WTC11 (cell line): Measurements from ENCODE around the gene SWT1. TPM values are rescaled to one million over a fixed set of nuclear protein-coding genes. Genes with fewer than 3 reads are reported as not detected.

Experiments used
- ATAC-seq: fragments of 200-7000 bp; cut with Tn5 transposase; 2 replicates; pipeline ENCODE4 v1.10.0; 2021; ENCODE audit warnings: mild to moderate bottlenecking, moderate library complexity
- CTCF ChIA-PET: fragments of 300-600 bp; sonication (Branson Sonifier 250); formaldehyde crosslinking; loops from one replicate; lab custom pipeline; 2021; ENCODE audit warnings: antibody characterized with exemption; lab: Charles Lee
- POLR2A ChIA-PET: fragments of 350-600 bp; sonication (Branson Sonifier 250); formaldehyde crosslinking; loops from one replicate; lab custom pipeline; 2021; ENCODE audit warnings: antibody characterized with exemption; lab: Charles Lee
- DNase-seq: peaks from one replicate; pipeline ENCODE4 v3.0.0; 2021; ENCODE audit warnings: low spot score
- H3K27ac Mint-ChIP-seq: 2 replicates; pipeline ENCODE4 v1.8.0; 2021; ENCODE audit warnings: mixed read lengths
- H3K27me3 Mint-ChIP-seq: 2 replicates; pipeline ENCODE4 v1.8.0; 2021; ENCODE audit warnings: low read depth, mild to moderate bottlenecking, moderate library complexity, mixed read lengths
- H3K36me3 Mint-ChIP-seq: 2 replicates; pipeline ENCODE4 v1.8.0; 2021; ENCODE audit warnings: mixed read lengths
- H3K4me1 Mint-ChIP-seq: 2 replicates; pipeline ENCODE4 v1.8.0; 2022; ENCODE audit warnings: mixed read lengths
- H3K4me3 Mint-ChIP-seq: 2 replicates; pipeline ENCODE4 v1.8.0; 2021; ENCODE audit warnings: mild to moderate bottlenecking, moderate library complexity, mixed read lengths
- H3K9me3 Mint-ChIP-seq: 2 replicates; pipeline ENCODE4 v1.8.0; 2021; ENCODE audit warnings: mixed read lengths
- GABPB1 ChIP-seq: sonication (generic); formaldehyde crosslinking; IDR thresholded peaks from 2 replicates; pipeline ENCODE4 v1.8.1; 2023; ENCODE audit warnings: mild to moderate bottlenecking, missing genetic modification reagents
- MXD4 ChIP-seq: fragments of 250-450 bp; sonication (Bioruptor Pico); IDR thresholded peaks from 2 replicates; pipeline ENCODE4 v1.8.0; 2021; ENCODE audit warnings: mild to moderate bottlenecking, moderate library complexity, borderline replicate concordance
- NFATC4 ChIP-seq: fragments of 250-450 bp; sonication (Bioruptor Pico); IDR thresholded peaks from 2 replicates; pipeline ENCODE4 v1.9.0; 2021; ENCODE audit warnings: mild to moderate bottlenecking
- NR1H2 ChIP-seq: sonication (generic); formaldehyde crosslinking; IDR thresholded peaks from 2 replicates; pipeline ENCODE4 v1.9.0; 2021; ENCODE audit warnings: mild to moderate bottlenecking, moderate library complexity, missing genetic modification reagents
- SMAD3 ChIP-seq: sonication (generic); formaldehyde crosslinking; IDR thresholded peaks from 2 replicates; pipeline ENCODE4 v1.8.0; 2022; ENCODE audit warnings: missing genetic modification reagents, mild to moderate bottlenecking, borderline replicate concordance
- SOX15 ChIP-seq: fragments of 250-450 bp; sonication (Bioruptor Pico); IDR thresholded peaks from 2 replicates; pipeline ENCODE4 v1.9.0; 2021; ENCODE audit warnings: mild to moderate bottlenecking
- TEAD1 ChIP-seq: sonication (generic); formaldehyde crosslinking; IDR thresholded peaks from 2 replicates; pipeline ENCODE4 v1.8.0; 2022; ENCODE audit warnings: mild to moderate bottlenecking, missing genetic modification reagents
- ZNF671 ChIP-seq: fragments of 250-450 bp; sonication (Bioruptor Pico); IDR thresholded peaks from 2 replicates; pipeline ENCODE4 v1.8.0; 2021; ENCODE audit warnings: mild to moderate bottlenecking
- total RNA-seq: library from RNA; stranded (reverse); gene quantifications from 3 replicates; pipeline ENCODE4 v1.2.3, GENCODE V29; 2021
- TF ChIP-seq, protein P1 (sequence below): fragments of 250-450 bp; sonication (Bioruptor Pico); IDR thresholded peaks from 2 replicates; pipeline ENCODE4 v1.9.0; 2021; ENCODE audit warnings: mild to moderate bottlenecking, borderline replicate concordance
- TF ChIP-seq, protein P2 (sequence below): sonication (generic); formaldehyde crosslinking; IDR thresholded peaks from 2 replicates; pipeline ENCODE4 v1.8.1; 2022; ENCODE audit warnings: low read depth, missing genetic modification reagents, borderline replicate concordance
- TF ChIP-seq, protein P3 (sequence below): sonication (generic); formaldehyde crosslinking; conservative IDR thresholded peaks from 2 replicates; pipeline ENCODE4 v1.8.1; 2023; ENCODE audit warnings: mild to moderate bottlenecking, low read depth, missing genetic modification reagents, moderate library complexity
- TF ChIP-seq, protein P4 (sequence below): fragments of 250-450 bp; sonication (Bioruptor Pico); IDR thresholded peaks from 2 replicates; pipeline ENCODE4 v1.9.0; 2021; ENCODE audit warnings: moderate library complexity, mild to moderate bottlenecking, inconsistent platforms, borderline replicate concordance
- TF ChIP-seq, protein P5 (sequence below): sonication (generic); formaldehyde crosslinking; IDR thresholded peaks from 2 replicates; pipeline ENCODE4 v1.8.0; 2023; ENCODE audit warnings: missing genetic modification reagents, mild to moderate bottlenecking, borderline replicate concordance

SWT1 gene
- total RNA-seq, 1 experiment from 2014 or later, result 5.8 TPM

DNA sequence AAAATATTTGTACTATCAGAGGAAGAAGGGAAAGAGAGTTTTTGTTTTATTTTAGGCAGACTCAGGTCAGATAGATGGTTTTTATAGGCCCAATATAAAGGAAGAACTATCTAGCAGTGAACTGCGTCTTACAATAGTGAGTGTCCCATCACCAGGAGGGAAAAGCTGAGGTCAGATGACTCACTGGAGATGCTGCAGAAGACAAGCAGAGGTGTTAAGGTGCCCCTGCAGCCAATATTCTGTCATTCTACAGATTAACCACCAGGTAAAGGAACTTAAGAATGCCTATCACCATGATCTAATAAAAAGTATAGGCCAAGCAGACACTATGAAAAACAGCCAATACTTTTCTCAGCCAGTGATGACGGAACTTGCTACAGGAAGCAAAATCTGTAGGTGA is 130.5 kb downstream of the SWT1 start:
- ATAC-seq, result peak; percentile 21; the same call in 1 of the 2 replicates
- POLR2A ChIA-PET, result no interaction called here

More for the DNA sequence above, 130.5 kb downstream of the SWT1 start:
- no peak overlapping the region for H3K4me3 Mint-ChIP-seq
- CTCF ChIA-PET, result interaction anchor here (1.1 kb wide), 1 partner anchor 49 kb away, joined by 3 read pairs; no protein-coding TSS in a partner anchor
- no peaks in the 10 kb centered on the region for H3K27me3 Mint-ChIP-seq
- TF ChIP-seq MXD4 (CRISPR knock-in tag) (no peak), ZNF671 (CRISPR knock-in tag) (no peak), NFATC4 (CRISPR knock-in tag) (no peak), GABPB1 (no peak), NR1H2 (no peak), TEAD1 (no peak), SOX15 (CRISPR knock-in tag) (no peak), SMAD3 (CRISPR knock-in tag) (no peak)
- TF ChIP-seq, protein P1, sequence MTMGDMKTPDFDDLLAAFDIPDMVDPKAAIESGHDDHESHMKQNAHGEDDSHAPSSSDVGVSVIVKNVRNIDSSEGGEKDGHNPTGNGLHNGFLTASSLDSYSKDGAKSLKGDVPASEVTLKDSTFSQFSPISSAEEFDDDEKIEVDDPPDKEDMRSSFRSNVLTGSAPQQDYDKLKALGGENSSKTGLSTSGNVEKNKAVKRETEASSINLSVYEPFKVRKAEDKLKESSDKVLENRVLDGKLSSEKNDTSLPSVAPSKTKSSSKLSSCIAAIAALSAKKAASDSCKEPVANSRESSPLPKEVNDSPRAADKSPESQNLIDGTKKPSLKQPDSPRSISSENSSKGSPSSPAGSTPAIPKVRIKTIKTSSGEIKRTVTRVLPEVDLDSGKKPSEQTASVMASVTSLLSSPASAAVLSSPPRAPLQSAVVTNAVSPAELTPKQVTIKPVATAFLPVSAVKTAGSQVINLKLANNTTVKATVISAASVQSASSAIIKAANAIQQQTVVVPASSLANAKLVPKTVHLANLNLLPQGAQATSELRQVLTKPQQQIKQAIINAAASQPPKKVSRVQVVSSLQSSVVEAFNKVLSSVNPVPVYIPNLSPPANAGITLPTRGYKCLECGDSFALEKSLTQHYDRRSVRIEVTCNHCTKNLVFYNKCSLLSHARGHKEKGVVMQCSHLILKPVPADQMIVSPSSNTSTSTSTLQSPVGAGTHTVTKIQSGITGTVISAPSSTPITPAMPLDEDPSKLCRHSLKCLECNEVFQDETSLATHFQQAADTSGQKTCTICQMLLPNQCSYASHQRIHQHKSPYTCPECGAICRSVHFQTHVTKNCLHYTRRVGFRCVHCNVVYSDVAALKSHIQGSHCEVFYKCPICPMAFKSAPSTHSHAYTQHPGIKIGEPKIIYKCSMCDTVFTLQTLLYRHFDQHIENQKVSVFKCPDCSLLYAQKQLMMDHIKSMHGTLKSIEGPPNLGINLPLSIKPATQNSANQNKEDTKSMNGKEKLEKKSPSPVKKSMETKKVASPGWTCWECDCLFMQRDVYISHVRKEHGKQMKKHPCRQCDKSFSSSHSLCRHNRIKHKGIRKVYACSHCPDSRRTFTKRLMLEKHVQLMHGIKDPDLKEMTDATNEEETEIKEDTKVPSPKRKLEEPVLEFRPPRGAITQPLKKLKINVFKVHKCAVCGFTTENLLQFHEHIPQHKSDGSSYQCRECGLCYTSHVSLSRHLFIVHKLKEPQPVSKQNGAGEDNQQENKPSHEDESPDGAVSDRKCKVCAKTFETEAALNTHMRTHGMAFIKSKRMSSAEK, result no peak
- TF ChIP-seq, protein P2, sequence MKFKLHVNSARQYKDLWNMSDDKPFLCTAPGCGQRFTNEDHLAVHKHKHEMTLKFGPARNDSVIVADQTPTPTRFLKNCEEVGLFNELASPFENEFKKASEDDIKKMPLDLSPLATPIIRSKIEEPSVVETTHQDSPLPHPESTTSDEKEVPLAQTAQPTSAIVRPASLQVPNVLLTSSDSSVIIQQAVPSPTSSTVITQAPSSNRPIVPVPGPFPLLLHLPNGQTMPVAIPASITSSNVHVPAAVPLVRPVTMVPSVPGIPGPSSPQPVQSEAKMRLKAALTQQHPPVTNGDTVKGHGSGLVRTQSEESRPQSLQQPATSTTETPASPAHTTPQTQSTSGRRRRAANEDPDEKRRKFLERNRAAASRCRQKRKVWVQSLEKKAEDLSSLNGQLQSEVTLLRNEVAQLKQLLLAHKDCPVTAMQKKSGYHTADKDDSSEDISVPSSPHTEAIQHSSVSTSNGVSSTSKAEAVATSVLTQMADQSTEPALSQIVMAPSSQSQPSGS (CRISPR knock-in tag), result no peak
- TF ChIP-seq, protein P3, sequence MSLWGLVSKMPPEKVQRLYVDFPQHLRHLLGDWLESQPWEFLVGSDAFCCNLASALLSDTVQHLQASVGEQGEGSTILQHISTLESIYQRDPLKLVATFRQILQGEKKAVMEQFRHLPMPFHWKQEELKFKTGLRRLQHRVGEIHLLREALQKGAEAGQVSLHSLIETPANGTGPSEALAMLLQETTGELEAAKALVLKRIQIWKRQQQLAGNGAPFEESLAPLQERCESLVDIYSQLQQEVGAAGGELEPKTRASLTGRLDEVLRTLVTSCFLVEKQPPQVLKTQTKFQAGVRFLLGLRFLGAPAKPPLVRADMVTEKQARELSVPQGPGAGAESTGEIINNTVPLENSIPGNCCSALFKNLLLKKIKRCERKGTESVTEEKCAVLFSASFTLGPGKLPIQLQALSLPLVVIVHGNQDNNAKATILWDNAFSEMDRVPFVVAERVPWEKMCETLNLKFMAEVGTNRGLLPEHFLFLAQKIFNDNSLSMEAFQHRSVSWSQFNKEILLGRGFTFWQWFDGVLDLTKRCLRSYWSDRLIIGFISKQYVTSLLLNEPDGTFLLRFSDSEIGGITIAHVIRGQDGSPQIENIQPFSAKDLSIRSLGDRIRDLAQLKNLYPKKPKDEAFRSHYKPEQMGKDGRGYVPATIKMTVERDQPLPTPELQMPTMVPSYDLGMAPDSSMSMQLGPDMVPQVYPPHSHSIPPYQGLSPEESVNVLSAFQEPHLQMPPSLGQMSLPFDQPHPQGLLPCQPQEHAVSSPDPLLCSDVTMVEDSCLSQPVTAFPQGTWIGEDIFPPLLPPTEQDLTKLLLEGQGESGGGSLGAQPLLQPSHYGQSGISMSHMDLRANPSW, result no peak
- TF ChIP-seq, protein P4, sequence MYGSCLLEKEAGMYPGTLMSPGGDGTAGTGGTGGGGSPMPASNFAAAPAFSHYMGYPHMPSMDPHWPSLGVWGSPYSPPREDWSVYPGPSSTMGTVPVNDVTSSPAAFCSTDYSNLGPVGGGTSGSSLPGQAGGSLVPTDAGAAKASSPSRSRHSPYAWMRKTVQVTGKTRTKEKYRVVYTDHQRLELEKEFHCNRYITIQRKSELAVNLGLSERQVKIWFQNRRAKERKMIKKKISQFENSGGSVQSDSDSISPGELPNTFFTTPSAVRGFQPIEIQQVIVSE (CRISPR knock-in tag), result no peak
- TF ChIP-seq, protein P5, sequence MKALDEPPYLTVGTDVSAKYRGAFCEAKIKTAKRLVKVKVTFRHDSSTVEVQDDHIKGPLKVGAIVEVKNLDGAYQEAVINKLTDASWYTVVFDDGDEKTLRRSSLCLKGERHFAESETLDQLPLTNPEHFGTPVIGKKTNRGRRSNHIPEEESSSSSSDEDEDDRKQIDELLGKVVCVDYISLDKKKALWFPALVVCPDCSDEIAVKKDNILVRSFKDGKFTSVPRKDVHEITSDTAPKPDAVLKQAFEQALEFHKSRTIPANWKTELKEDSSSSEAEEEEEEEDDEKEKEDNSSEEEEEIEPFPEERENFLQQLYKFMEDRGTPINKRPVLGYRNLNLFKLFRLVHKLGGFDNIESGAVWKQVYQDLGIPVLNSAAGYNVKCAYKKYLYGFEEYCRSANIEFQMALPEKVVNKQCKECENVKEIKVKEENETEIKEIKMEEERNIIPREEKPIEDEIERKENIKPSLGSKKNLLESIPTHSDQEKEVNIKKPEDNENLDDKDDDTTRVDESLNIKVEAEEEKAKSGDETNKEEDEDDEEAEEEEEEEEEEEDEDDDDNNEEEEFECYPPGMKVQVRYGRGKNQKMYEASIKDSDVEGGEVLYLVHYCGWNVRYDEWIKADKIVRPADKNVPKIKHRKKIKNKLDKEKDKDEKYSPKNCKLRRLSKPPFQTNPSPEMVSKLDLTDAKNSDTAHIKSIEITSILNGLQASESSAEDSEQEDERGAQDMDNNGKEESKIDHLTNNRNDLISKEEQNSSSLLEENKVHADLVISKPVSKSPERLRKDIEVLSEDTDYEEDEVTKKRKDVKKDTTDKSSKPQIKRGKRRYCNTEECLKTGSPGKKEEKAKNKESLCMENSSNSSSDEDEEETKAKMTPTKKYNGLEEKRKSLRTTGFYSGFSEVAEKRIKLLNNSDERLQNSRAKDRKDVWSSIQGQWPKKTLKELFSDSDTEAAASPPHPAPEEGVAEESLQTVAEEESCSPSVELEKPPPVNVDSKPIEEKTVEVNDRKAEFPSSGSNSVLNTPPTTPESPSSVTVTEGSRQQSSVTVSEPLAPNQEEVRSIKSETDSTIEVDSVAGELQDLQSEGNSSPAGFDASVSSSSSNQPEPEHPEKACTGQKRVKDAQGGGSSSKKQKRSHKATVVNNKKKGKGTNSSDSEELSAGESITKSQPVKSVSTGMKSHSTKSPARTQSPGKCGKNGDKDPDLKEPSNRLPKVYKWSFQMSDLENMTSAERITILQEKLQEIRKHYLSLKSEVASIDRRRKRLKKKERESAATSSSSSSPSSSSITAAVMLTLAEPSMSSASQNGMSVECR (CRISPR knock-in tag), result no peak
- no peaks in the 10 kb centered on the region for H3K36me3 Mint-ChIP-seq
- DNase-seq, result no peak
- no peak overlapping the region for H3K27ac Mint-ChIP-seq
- peaks cover 6% of the 10 kb centered on the region for H3K9me3 Mint-ChIP-seq
- H3K4me1 Mint-ChIP-seq, result no peaks in the 10 kb centered on the region
